Right atrium auricular region (tissue), 2 donors: Measurements from ENCODE around the gene GFRA3. TPM values are rescaled to one million over a fixed set of nuclear protein-coding genes. Genes with fewer than 3 reads are reported as not detected.

Experiments
- DNase-seq: peaks from one replicate; pipeline ENCODE4 v3.0.0-alpha.2; 2019; ENCODE audit warnings: low spot score
- H3K27ac ChIP-seq, 2 donors: fragments of 200-600 bp; sonication (generic); 1 replicate in 1 of 2; 2 replicates in 1 of 2; pipeline ENCODE4 v1.5.1; 2016 to 2019
- H3K27me3 ChIP-seq, 2 donors: fragments of 200-600 bp; sonication (generic); one replicate each; pipeline versions ENCODE4 v1.5.1 to v1.6.0; 2017 to 2019
- H3K36me3 ChIP-seq: fragments of 200-600 bp; sonication (generic); one replicate; pipeline ENCODE4 v1.5.1; 2016
- H3K4me1 ChIP-seq, 2 donors: fragments of 200-600 bp; sonication (generic); one replicate each; pipeline versions ENCODE4 v1.5.1 to v1.6.0; 2017 to 2019
- H3K4me3 ChIP-seq, 2 donors: fragments of 200-600 bp; sonication (generic); 1 replicate in 1 of 2; 2 replicates in 1 of 2; pipeline ENCODE4 v1.5.1; 2017 to 2019; ENCODE audit warnings: mild to moderate bottlenecking in 1 of 2, moderate library complexity in 1 of 2
- H3K9me3 ChIP-seq, 2 donors: fragments of 200-600 bp; sonication (generic); one replicate each; pipeline ENCODE4 v1.5.1; 2019
- total RNA-seq, 2 donors: library from RNA; depleted of rRNA; stranded (reverse); fragments of >200 nt; gene quantifications; one replicate each; pipeline ENCODE4 v1.1.0, GENCODE V29; 2016
- TF ChIP-seq, protein P1 (sequence below), 2 donors: fragments of 200-600 bp; sonication (generic); IDR thresholded peaks; one replicate each; pipeline ENCODE4 v1.5.1; 2019; ENCODE audit warnings: antibody characterized with exemption in 2 of 2

The GFRA3 gene
- total RNA-seq, 2 donors from 2014 or later, result 0.39 to 0.85 TPM

DNA sequence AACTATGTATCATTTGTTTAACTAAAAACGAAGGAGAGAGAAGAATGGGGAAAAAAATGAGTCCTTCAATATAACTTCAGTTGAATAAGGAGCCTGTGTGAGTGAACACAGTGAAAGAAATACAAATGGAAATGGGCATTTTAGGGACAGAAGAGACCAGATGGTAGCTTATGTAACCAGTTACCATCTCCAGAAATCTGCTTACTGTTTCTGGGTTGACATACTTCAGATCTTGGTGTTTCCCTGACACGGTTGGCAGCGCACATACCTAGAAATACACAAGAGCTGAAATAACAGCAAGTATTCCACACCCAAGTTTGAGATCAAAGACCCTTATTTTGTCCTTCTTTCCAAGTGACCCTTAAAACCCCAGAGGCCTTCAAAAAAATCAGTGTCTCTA, 14.9 kb upstream of the GFRA3 start:
- Histone ChIP-seq H3K27ac (no peak overlapping the region), H3K9me3 (no peaks in the 10 kb centered on the region), H3K4me1 (no peaks in the 10 kb centered on the region), H3K4me3 (no peak overlapping the region), H3K27me3 (no peaks in the 10 kb centered on the region), H3K36me3 (no peaks in the 10 kb centered on the region)
- DNase-seq, result no peak
- TF ChIP-seq, protein P1, sequence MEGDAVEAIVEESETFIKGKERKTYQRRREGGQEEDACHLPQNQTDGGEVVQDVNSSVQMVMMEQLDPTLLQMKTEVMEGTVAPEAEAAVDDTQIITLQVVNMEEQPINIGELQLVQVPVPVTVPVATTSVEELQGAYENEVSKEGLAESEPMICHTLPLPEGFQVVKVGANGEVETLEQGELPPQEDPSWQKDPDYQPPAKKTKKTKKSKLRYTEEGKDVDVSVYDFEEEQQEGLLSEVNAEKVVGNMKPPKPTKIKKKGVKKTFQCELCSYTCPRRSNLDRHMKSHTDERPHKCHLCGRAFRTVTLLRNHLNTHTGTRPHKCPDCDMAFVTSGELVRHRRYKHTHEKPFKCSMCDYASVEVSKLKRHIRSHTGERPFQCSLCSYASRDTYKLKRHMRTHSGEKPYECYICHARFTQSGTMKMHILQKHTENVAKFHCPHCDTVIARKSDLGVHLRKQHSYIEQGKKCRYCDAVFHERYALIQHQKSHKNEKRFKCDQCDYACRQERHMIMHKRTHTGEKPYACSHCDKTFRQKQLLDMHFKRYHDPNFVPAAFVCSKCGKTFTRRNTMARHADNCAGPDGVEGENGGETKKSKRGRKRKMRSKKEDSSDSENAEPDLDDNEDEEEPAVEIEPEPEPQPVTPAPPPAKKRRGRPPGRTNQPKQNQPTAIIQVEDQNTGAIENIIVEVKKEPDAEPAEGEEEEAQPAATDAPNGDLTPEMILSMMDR (IDR thresholded peaks at IDR 0.05), result no peak

DNA sequence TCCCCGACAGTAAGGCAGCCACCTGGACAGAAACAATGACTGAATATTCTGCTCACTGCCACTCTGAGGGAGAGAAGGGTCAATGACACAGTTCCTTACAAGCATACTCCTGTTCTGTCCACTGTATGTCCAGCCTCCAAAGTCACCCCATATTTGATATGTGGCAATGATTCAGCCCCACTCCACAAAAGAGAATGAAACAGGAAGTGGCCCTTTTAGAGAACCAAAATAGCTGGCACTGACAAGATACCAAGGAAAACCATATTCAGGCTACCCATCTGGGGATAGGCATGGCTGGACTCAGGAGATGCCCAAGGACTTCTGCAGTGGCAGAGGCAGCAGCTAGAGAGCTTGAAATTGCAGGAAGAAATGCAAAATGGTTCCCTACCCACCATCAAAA, 12.8 kb upstream of the GFRA3 start:
- H3K27me3 ChIP-seq, result no peaks in the 10 kb centered on the region
- TF ChIP-seq, protein P1 (IDR thresholded peaks at IDR 0.05), result no peak

DNA sequence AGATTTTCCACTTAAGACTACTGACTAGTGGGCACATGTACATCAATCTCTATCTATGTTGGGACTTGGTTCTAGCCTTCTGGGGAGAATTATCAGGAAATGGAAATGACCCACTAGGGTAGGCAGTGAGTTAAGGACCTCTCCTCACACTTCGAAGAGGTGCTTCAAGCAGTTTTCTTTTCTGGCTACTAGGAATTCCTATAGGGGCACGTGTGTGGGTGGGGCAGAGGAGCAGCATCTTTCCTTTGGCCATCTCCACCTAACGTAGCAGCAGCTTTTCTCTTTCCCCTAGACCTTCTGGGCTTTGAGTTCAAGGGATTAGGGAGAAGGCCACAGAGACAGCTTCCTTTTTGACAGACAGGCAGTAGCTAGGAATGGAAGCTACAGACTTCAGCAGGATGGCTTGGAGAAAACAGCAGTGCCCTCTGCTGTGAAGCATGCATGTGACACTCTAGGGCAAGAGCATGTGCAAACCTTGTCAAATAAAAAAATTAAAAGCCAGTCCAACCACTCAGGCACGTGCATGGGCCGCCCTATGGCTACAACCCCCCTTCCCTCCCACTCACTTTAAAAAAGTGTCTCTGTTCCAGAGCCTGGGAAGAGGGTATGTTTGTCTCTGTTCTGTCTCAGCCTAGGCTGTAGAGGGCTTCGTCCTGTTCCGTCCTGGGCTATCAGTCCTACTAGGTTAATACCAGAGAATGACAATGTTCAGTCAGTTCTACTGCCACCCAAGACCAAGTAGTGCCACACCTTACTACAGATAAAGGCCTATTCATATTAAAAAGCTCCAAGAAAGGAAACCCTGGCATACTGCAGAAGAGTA, 8.7 kb upstream of the GFRA3 start:
- DNase-seq, result no peak

More for the DNA sequence above, 12.8 kb upstream of the GFRA3 start:
- H3K36me3 ChIP-seq, result no peaks in the 10 kb centered on the region
- H3K27ac ChIP-seq, result no peak overlapping the region
- no peaks in the 10 kb centered on the region for H3K4me1 ChIP-seq
- H3K4me3 ChIP-seq, result no peak overlapping the region
- H3K9me3 ChIP-seq, result no peaks in the 10 kb centered on the region
- no peak for DNase-seq

DNA sequence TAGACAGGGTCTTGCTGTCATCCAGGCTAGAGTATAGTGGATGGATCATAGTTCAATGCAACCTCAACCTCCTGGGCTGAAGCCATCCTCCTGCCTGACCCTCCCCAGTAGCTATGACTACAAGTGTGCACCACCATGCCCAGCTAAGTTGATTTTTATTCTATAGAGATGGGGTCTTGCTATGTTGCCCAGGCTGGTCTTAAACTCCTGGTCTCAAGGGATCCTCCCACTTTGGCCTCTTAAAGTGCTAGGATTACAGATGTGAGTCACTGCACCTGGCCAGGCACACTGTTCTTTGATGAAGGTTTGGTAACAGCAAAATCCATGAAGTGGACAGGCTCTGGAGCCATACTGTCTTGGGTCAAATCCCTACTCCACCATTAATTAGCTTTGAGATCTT, 6.5 kb upstream of the GFRA3 start:
- H3K36me3 ChIP-seq, result no peaks in the 10 kb centered on the region
- no peaks in the 10 kb centered on the region for H3K27me3 ChIP-seq
- H3K4me1 ChIP-seq, result peaks cover 0 to under 1% of the 10 kb centered on the region in 2 donors
- H3K4me3 ChIP-seq, result no peak overlapping the region
- H3K27ac ChIP-seq, result no peak overlapping the region
- TF ChIP-seq, protein P1 (IDR thresholded peaks at IDR 0.05), result no peak
- no peaks in the 10 kb centered on the region for H3K9me3 ChIP-seq
- no peak for DNase-seq

More for the DNA sequence above, 8.7 kb upstream of the GFRA3 start:
- no peaks in the 10 kb centered on the region for H3K9me3 ChIP-seq
- TF ChIP-seq, protein P1 (IDR thresholded peaks at IDR 0.05), result peak in 1 of 2 donors; percentile 69
- no peaks in the 10 kb centered on the region for H3K36me3 ChIP-seq
- no peak overlapping the region for H3K27ac ChIP-seq
- H3K4me3 ChIP-seq, result no peak overlapping the region
- H3K4me1 ChIP-seq, result no peaks in the 10 kb centered on the region
- no peaks in the 10 kb centered on the region for H3K27me3 ChIP-seq

DNA sequence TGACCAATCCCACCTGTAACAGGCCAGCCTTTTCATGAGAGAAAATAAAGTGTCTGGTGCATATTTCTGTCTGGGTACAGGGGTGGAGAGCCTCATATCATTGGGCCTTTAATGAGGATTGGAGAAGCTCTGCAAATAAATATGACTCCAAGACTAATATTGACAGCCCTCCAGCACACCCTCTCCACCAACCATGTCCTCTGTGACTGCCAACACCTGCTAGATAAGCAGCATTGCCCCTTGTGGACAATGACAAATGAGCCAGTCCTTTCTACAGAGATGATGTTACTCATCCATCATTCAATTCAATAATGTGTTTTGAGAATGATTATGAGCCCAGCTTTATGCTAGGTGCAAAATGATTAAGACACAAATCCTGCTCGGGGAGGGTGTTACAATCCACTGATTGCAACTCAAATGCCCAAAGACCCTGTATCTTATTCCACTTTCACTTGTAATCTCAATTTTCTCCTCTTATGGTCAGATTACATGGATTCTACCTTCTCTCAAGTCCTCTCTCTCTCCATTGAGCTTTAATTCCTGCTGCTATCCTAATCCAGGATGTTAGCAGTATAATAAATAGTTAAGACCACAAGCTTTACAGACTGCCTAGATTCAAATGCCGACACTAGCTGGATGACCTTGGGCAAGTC, 2.1 kb upstream of the GFRA3 start:
- no peaks in the 10 kb centered on the region for H3K9me3 ChIP-seq
- peaks cover 0 to 19% of the 10 kb centered on the region in 2 donors for H3K4me1 ChIP-seq
- DNase-seq, result no peak
- TF ChIP-seq, protein P1 (IDR thresholded peaks at IDR 0.05), result no peak
- no peaks in the 10 kb centered on the region for H3K27me3 ChIP-seq
- no peak overlapping the region for H3K4me3 ChIP-seq
- H3K27ac ChIP-seq, result no peak overlapping the region
- H3K36me3 ChIP-seq, result no peaks in the 10 kb centered on the region
